Panc1 (cell line): Measurements from ENCODE around the gene GPR176. TPM values are rescaled to one million over a fixed set of nuclear protein-coding genes. Genes with fewer than 3 reads are reported as not detected.

Experiments used
- ATAC-seq: fragments of 200-7000 bp; cut with Tn5 transposase; 2 replicates; pipeline ENCODE4 v1.9.1; 2020; ENCODE audit warnings: mild to moderate bottlenecking, moderate library complexity
- BruUV-seq: library from RNA; stranded (reverse); fragments of 400-500 nt; replicated peaks from 2 replicates; lab custom pipeline; 2021; lab: Mats Ljungman, UMichigan
- CTCF ChIA-PET: fragments of 300-600 bp; sonication (Branson Sonifier 250); formaldehyde crosslinking; loops from one replicate; lab custom pipeline; 2022; ENCODE audit warnings: antibody characterized with exemption; lab: Charles Lee
- POLR2A ChIA-PET: fragments of 300-600 bp; sonication (Branson Sonifier 250); formaldehyde crosslinking; loops from one replicate; lab custom pipeline; 2022; ENCODE audit warnings: antibody characterized with exemption; lab: Charles Lee
- DNase-seq: peaks from one replicate; pipeline ENCODE4 v3.0.0-alpha.2; 2010; ENCODE audit warnings: low read depth, low spot score
- H3K27ac ChIP-seq: 2 replicates; pipeline ENCODE4 v1.5.1; 2011; ENCODE audit warnings: mild to moderate bottlenecking, low read length, inconsistent platforms
- H3K27me3 ChIP-seq: fragments of 200-500 bp; sonication (Bioruptor generic); 2 replicates; pipeline ENCODE4 v1.6.0; 2014; ENCODE audit warnings: low read length, inconsistent platforms; ENCODE audit not compliant: control insufficient read depth, insufficient read depth
- H3K36me3 ChIP-seq: fragments of 200-500 bp; sonication (Bioruptor generic); 2 replicates; pipeline ENCODE4 v1.5.1; 2014; ENCODE audit warnings: inconsistent platforms, mild to moderate bottlenecking, low read length, moderate library complexity; ENCODE audit not compliant: control insufficient read depth, insufficient read depth
- H3K4me1 ChIP-seq: 2 replicates; pipeline ENCODE4 v1.5.1; 2011; ENCODE audit warnings: inconsistent platforms, mild to moderate bottlenecking, low read length, moderate library complexity; ENCODE audit not compliant: control insufficient read depth, insufficient read depth
- H3K4me3 ChIP-seq, 2 experiments: 2 replicates each; pipeline ENCODE4 v1.5.1; 2011 to 2012; ENCODE audit warnings: low read depth in 2 of 2, low read length in 2 of 2, mild to moderate bottlenecking in 2 of 2, inconsistent platforms in 1 of 2, moderate library complexity in 1 of 2
- H3K9me3 ChIP-seq: fragments of 200-500 bp; sonication (Bioruptor generic); 2 replicates; pipeline ENCODE4 v1.5.1; 2014; ENCODE audit warnings: low read depth, mild to moderate bottlenecking, inconsistent platforms, low read length, moderate library complexity; ENCODE audit not compliant: control insufficient read depth, insufficient read depth
- POLR2AphosphoS5 ChIP-seq: IDR thresholded peaks from 2 replicates; pipeline ENCODE4 v1.6.1; 2012; ENCODE audit warnings: mild to moderate bottlenecking, low read depth, low read length, moderate library complexity
- SIN3A ChIP-seq: IDR thresholded peaks from 2 replicates; pipeline ENCODE4 v1.6.1; 2012; ENCODE audit warnings: low read depth, mild to moderate bottlenecking, low read length, moderate library complexity, borderline replicate concordance; ENCODE audit not compliant: insufficient read depth
- TCF7L2 ChIP-seq: IDR thresholded peaks from 2 replicates; pipeline ENCODE4 v1.6.1; 2011; ENCODE audit warnings: mild to moderate bottlenecking, low read depth, low read length, inconsistent platforms
- in situ Hi-C: cut with HindIII; loops from 2 replicates; pipeline ENCODE4 v1.10.0; 2016; ENCODE audit warnings: low sequenced_read_pairs, low pct_unique_long_range_greater_than_20kb
- intact Hi-C: fragments of 100-400 bp; cut with micrococcal nuclease; formaldehyde crosslinking; loops from one replicate; pipeline ENCODE4 v1.10.0; 2022; ENCODE audit not compliant: unreplicated experiment
- total RNA-seq: library from RNA; stranded (reverse); gene quantifications from one replicate; pipeline ENCODE4 v1.2.1, GENCODE V29; 2021; ENCODE audit not compliant: unreplicated experiment
- TF ChIP-seq, protein P1 (sequence below): fragments of 450-650 bp; IDR thresholded peaks from 2 replicates; pipeline ENCODE4 v1.5.1; 2017; ENCODE audit warnings: mild to moderate bottlenecking
- TF ChIP-seq, protein P2 (sequence below), 2 experiments: IDR thresholded peaks; 2 replicates each; pipeline ENCODE4 v1.6.1; 2011 to 2012; ENCODE audit warnings: low read depth in 2 of 2, control low read depth in 1 of 2, low read length in 1 of 2, mild to moderate bottlenecking in 1 of 2, moderate library complexity in 1 of 2; ENCODE audit not compliant: insufficient read depth in 1 of 2

The GPR176 gene
- total RNA-seq, 1 experiment from 2014 or later: 12.7 TPM

DNA sequence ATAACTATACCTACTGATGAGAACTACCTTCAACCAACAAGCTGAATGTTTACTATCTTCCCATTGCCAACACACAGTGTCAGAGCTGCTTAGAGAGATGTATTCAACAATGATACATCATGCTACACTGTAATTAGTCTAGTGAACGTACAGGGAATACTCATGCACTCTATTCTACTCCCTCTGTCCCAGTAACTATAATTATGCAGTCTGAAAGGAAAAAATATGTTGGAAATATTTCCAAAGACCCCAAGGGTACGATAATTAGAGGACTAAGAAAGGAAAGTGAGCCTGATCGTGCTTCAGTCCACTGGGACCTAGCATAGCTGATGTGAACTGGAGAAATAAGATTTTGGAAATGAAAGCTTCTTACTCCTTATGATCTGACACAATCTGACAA is 100.5 kb downstream of the GPR176 start:
- TF ChIP-seq, protein P1, sequence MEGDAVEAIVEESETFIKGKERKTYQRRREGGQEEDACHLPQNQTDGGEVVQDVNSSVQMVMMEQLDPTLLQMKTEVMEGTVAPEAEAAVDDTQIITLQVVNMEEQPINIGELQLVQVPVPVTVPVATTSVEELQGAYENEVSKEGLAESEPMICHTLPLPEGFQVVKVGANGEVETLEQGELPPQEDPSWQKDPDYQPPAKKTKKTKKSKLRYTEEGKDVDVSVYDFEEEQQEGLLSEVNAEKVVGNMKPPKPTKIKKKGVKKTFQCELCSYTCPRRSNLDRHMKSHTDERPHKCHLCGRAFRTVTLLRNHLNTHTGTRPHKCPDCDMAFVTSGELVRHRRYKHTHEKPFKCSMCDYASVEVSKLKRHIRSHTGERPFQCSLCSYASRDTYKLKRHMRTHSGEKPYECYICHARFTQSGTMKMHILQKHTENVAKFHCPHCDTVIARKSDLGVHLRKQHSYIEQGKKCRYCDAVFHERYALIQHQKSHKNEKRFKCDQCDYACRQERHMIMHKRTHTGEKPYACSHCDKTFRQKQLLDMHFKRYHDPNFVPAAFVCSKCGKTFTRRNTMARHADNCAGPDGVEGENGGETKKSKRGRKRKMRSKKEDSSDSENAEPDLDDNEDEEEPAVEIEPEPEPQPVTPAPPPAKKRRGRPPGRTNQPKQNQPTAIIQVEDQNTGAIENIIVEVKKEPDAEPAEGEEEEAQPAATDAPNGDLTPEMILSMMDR: no peak
- no peak for TF ChIP-seq TCF7L2
- TF ChIP-seq, protein P2, sequence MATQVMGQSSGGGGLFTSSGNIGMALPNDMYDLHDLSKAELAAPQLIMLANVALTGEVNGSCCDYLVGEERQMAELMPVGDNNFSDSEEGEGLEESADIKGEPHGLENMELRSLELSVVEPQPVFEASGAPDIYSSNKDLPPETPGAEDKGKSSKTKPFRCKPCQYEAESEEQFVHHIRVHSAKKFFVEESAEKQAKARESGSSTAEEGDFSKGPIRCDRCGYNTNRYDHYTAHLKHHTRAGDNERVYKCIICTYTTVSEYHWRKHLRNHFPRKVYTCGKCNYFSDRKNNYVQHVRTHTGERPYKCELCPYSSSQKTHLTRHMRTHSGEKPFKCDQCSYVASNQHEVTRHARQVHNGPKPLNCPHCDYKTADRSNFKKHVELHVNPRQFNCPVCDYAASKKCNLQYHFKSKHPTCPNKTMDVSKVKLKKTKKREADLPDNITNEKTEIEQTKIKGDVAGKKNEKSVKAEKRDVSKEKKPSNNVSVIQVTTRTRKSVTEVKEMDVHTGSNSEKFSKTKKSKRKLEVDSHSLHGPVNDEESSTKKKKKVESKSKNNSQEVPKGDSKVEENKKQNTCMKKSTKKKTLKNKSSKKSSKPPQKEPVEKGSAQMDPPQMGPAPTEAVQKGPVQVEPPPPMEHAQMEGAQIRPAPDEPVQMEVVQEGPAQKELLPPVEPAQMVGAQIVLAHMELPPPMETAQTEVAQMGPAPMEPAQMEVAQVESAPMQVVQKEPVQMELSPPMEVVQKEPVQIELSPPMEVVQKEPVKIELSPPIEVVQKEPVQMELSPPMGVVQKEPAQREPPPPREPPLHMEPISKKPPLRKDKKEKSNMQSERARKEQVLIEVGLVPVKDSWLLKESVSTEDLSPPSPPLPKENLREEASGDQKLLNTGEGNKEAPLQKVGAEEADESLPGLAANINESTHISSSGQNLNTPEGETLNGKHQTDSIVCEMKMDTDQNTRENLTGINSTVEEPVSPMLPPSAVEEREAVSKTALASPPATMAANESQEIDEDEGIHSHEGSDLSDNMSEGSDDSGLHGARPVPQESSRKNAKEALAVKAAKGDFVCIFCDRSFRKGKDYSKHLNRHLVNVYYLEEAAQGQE (IDR thresholded peaks at IDR 0.05; ENCODE audit: insufficient read depth in 1 of 2, low read depth in 2 of 2, low read length in 1 of 2): no peak
- TF ChIP-seq SIN3A: no peak
- no peak for TF ChIP-seq POLR2AphosphoS5
- ChIA-PET CTCF (no interaction called here), POLR2A (interaction anchor here (0.5 kb wide), 1 partner anchor 705 kb away, joined by 3 read pairs; no protein-coding TSS in a partner anchor)
- H3K4me1 ChIP-seq: no peaks in the 10 kb centered on the region
- no peak for DNase-seq
- no peaks in the 10 kb centered on the region for H3K27me3 ChIP-seq
- no TSS peak for BruUV-seq
- in situ Hi-C loops: no loop called here
- H3K27ac ChIP-seq: no peak overlapping the region
- no peak overlapping the region for H3K4me3 ChIP-seq
- peak; percentile 53; the same call in 1 of the 2 replicates for ATAC-seq
- H3K36me3 ChIP-seq: no peaks in the 10 kb centered on the region
- intact Hi-C loops: no loop called here
- no peaks in the 10 kb centered on the region for H3K9me3 ChIP-seq

DNA sequence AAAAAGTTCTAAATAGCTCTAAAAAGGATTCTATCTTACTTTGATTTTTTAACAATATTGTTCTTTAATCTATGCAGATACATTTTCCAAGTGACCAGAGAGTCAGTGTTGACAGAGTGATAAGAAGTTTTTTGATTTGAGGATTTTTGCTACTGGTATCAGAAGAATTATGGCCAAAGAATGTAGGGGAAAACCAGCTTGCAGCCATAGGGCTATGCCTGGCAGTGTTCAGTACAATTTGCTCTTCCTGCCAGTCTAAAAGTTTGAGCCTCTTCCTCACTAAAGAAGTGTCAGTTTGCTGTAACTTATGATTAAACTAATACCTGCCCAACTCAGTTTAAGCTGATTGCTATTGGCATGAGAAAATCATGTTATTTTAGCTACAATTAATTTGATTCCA is 102.2 kb downstream of the GPR176 start:
- no peaks in the 10 kb centered on the region for H3K9me3 ChIP-seq
- no peak overlapping the region for H3K4me3 ChIP-seq
- intact Hi-C loops: no loop called here
- CTCF ChIA-PET: interaction anchor here (0.6 kb wide), 2 partner anchors 66 to 1059 kb away, joined by 3 to 4 read pairs; no protein-coding TSS in a partner anchor
- no TSS peak for BruUV-seq
- no peaks in the 10 kb centered on the region for H3K36me3 ChIP-seq
- ATAC-seq (peak; percentile 63), DNase-seq (no peak)
- in situ Hi-C loops: no loop called here
- TF ChIP-seq TCF7L2 (no peak), SIN3A (no peak), POLR2AphosphoS5 (no peak)
- TF ChIP-seq, protein P2 (IDR thresholded peaks at IDR 0.05; ENCODE audit: insufficient read depth in 1 of 2, low read depth in 2 of 2, low read length in 1 of 2): no peak
- TF ChIP-seq, protein P1: no peak
- H3K4me1 ChIP-seq: no peaks in the 10 kb centered on the region
- H3K27ac ChIP-seq: no peak overlapping the region
- no peaks in the 10 kb centered on the region for H3K27me3 ChIP-seq
- POLR2A ChIA-PET: no interaction called here
